Adrenal gland (tissue), 5 donors: ENCODE measurements around the gene GNG2.

Experiments used
- CTCF ChIP-seq, 6 experiments: fragments of 450-650 bp in 4 of 6; fragments of 200-600 bp in 2 of 6; sonication (generic) in 1 of 6; IDR thresholded peaks; 1 replicate in 5 of 6; 2 replicates in 1 of 6; pipeline versions ENCODE4 v1.5.1 to v1.8.0; 2016 to 2021; ENCODE audit warnings: antibody characterized with exemption in 6 of 6, mild to moderate bottlenecking in 2 of 6, moderate library complexity in 1 of 6
- POLR2A ChIP-seq, 2 donors: fragments of 450-650 bp; IDR thresholded peaks; one replicate each; pipeline ENCODE4 v1.6.1; 2017; ENCODE audit warnings: antibody characterized with exemption in 2 of 2, mild to moderate bottlenecking in 2 of 2, moderate library complexity in 1 of 2
- donor health status: DM: no; HTN: no; CAD: no.

- TF ChIP-seq CTCF (IDR thresholded peaks at IDR 0.05) (no peak), POLR2A (IDR thresholded peaks at IDR 0.05) (no peak)
These were observed 21.2 kb downstream of the GNG2 start for GRCh38 chr14:51881636-51882035.
